ENCODE measurements around the gene ANG. TPM values are rescaled to one million over a fixed set of nuclear protein-coding genes. Genes with fewer than 3 reads are reported as not detected.

ANG gene
- total and polyA plus RNA-seq, 10 of the 15 experiments (the other 5 are each of a cell fraction or from before 2014, with no cell fraction given) = 1.0 to 5.9 (median 2.2) TPM

DNA sequence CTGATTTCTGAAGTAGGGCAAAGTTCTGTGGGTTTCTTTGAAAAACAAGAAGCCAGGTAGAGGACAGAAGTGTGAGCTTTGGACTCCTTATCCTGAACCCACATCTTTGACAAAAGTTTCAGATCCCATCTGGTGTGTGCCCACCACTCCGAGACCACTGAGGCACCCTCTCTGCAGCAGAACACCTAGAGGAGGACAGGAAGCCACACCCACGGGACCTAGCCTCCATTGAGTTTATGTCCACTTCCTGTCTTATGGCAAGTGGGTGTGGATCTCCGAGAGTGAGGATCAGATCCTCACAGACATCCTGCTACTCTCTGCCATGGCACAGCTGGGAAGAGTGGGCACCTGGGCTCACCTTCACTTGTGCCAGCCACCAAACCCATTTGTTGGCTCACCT lies 30.3 kb upstream of the ANG start:
- no peak overlapping the region for H3K9ac ChIP-seq (ENCODE audit: control insufficient read depth, insufficient read depth, low read length)
- ChIA-PET RAD21 (ENCODE audit: unreplicated experiment) (interaction anchor here (1.0 to 1.4 kb wide), 3 partner anchors 22 to 48 kb away, joined by 3 to 4 read pairs (median 4); partner anchors contain the start of gene ANG), CTCF (interaction anchor here (1.0 to 11.5 kb wide), 7 partner anchors 19 to 314 kb away, joined by 3 to 214 read pairs (median 5); partner anchors contain the start of genes ANG and RNASE4), SMC1A (ENCODE audit: uncharacterized antibody, unreplicated experiment) (interaction anchor here (1.3 to 2.9 kb wide), 4 partner anchors 21 to 45 kb away, joined by 4 to 16 read pairs (median 8); no protein-coding TSS in a partner anchor), POLR2A (no interaction called here)
- H3K79me2 ChIP-seq (ENCODE audit: control insufficient read depth, insufficient read depth, low read length) = peaks cover 2% of the 10 kb centered on the region
- H2AFZ ChIP-seq (ENCODE audit: control insufficient read depth, low read depth, low read length) = no peak overlapping the region
- H3K4me3 ChIP-seq = no peak overlapping the region
- BruUV-seq (replicated peaks) = no TSS peak
- peaks cover 0 to 3% of the 10 kb centered on the region in 2 experiments; a peak in 1 of 4 replicates for H3K36me3 ChIP-seq (ENCODE audit: control insufficient read depth in 2 of 2, insufficient read depth in 2 of 2, low read length in 1 of 2)
- H3K27me3 ChIP-seq (replicated peaks in 1 of 2; ENCODE audit: control insufficient read depth in 2 of 2, insufficient read depth in 2 of 2, low read length in 1 of 2) = no peaks in the 10 kb centered on the region; a peak in 2 of 4 replicates
- ATAC-seq (no peak), DNase-seq (ENCODE audit: low read depth, low spot score) (no peak), FAIRE-seq (no peak)
- peaks cover 4% of the 10 kb centered on the region for H3K4me1 ChIP-seq (ENCODE audit: control insufficient read depth, insufficient read depth, low read length)
- no peak overlapping the region for H3K27ac ChIP-seq (ENCODE audit: control insufficient read depth, insufficient read depth)
- TF ChIP-seq CEBPB (IDR thresholded peaks at IDR 0.05; ENCODE audit: borderline replicate concordance in 1 of 2, low read depth in 2 of 2, low read length in 2 of 2) (no peak), POLR2A (IDR thresholded peaks at IDR 0.05; ENCODE audit: low read depth, low read length) (0 out of 2 replicates have a peak, but pooled peaks have one; percentile 15)
- no peaks in the 10 kb centered on the region for H3K9me3 ChIP-seq (replicated peaks; ENCODE audit: control insufficient read depth, insufficient read depth, low read length)
- in situ Hi-C loops (cut with MboI) (no loop called here), intact Hi-C loops (cut with micrococcal nuclease; ENCODE audit: unreplicated experiment) (no loop called here)
- 0% methylated on average over 3 of the region's 3 CpGs for WGBS (ENCODE audit: insufficient coverage, insufficient replicate concordance, low lambda C conversion rate, missing lambda C conversion rate)
- no peaks in the 10 kb centered on the region; the same call in 1 of the 2 replicates for H4K20me1 ChIP-seq (ENCODE audit: control insufficient read depth, insufficient read depth)
- H3K4me2 ChIP-seq (ENCODE audit: control insufficient read depth, insufficient read depth) = no peak overlapping the region

DNA sequence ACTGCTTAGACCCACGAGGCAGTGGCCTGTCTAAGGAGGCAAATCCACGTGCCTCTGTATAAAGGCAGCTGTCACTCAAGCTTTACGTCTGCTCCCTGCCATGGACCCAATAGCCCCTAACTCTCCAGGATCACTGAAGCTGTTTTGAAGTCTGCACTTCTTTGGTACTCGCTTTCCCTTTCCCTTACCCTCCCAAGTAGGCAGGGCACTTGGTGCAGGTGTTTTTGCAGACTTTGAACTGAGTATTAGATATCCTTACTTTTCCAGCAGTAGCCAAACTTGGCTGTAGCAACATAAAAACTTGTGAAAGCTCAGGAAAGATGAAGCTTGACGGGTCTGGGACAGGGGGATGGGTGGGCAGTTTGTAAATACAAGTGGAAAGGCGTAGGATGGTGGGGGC lies 29.2 kb upstream of the ANG start:
- SMC1A ChIA-PET (ENCODE audit: uncharacterized antibody, unreplicated experiment) = interaction anchor here (1.5 to 2.9 kb wide), 2 partner anchors 22 to 24 kb away, joined by 3 to 10 read pairs; no protein-coding TSS in a partner anchor
- H3K4me2 ChIP-seq (ENCODE audit: control insufficient read depth, insufficient read depth) = no peak overlapping the region
- RAD21 ChIA-PET (ENCODE audit: unreplicated experiment) = interaction anchor here (1.0 to 1.1 kb wide), 2 partner anchors 20 to 29 kb away, joined by 3 to 4 read pairs; no protein-coding TSS in a partner anchor
- H3K27ac ChIP-seq (ENCODE audit: control insufficient read depth, insufficient read depth) = no peak overlapping the region
- no peaks in the 10 kb centered on the region; a peak in 2 of 4 replicates for H3K27me3 ChIP-seq (replicated peaks in 1 of 2; ENCODE audit: control insufficient read depth in 2 of 2, insufficient read depth in 2 of 2, low read length in 1 of 2)
- ATAC-seq (no peak), DNase-seq (ENCODE audit: low read depth, low spot score) (no peak), FAIRE-seq (no peak)
- POLR2A ChIA-PET = no interaction called here
- peaks cover 0 to 3% of the 10 kb centered on the region in 2 experiments; a peak in 1 of 4 replicates for H3K36me3 ChIP-seq (ENCODE audit: control insufficient read depth in 2 of 2, insufficient read depth in 2 of 2, low read length in 1 of 2)
- no TSS peak for BruUV-seq (replicated peaks)
- H3K9ac ChIP-seq (ENCODE audit: control insufficient read depth, insufficient read depth, low read length) = no peak overlapping the region
- H2AFZ ChIP-seq (ENCODE audit: control insufficient read depth, low read depth, low read length) = no peak overlapping the region
- H3K79me2 ChIP-seq (ENCODE audit: control insufficient read depth, insufficient read depth, low read length) = peaks cover 9% of the 10 kb centered on the region
- intact Hi-C loops (cut with micrococcal nuclease; ENCODE audit: unreplicated experiment) = no loop called here
- TF ChIP-seq RAD51 (IDR thresholded peaks at IDR 0.05) (no peak), JUND (IDR thresholded peaks at IDR 0.05; ENCODE audit: low read depth, low read length) (no peak), BRCA1 (IDR thresholded peaks at IDR 0.05; ENCODE audit: low read depth, low read length) (no peak), CHD2 (IDR thresholded peaks at IDR 0.05; ENCODE audit: borderline replicate concordance, low read depth, low read length) (no peak), HDAC6 (IDR thresholded peaks at IDR 0.05; ENCODE audit: unreplicated experiment) (no peak)
- TF ChIP-seq, protein P1, sequence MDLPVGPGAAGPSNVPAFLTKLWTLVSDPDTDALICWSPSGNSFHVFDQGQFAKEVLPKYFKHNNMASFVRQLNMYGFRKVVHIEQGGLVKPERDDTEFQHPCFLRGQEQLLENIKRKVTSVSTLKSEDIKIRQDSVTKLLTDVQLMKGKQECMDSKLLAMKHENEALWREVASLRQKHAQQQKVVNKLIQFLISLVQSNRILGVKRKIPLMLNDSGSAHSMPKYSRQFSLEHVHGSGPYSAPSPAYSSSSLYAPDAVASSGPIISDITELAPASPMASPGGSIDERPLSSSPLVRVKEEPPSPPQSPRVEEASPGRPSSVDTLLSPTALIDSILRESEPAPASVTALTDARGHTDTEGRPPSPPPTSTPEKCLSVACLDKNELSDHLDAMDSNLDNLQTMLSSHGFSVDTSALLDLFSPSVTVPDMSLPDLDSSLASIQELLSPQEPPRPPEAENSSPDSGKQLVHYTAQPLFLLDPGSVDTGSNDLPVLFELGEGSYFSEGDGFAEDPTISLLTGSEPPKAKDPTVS (IDR thresholded peaks at IDR 0.05; ENCODE audit: low read depth, low read length) = no peak
- TF ChIP-seq, protein P2, sequence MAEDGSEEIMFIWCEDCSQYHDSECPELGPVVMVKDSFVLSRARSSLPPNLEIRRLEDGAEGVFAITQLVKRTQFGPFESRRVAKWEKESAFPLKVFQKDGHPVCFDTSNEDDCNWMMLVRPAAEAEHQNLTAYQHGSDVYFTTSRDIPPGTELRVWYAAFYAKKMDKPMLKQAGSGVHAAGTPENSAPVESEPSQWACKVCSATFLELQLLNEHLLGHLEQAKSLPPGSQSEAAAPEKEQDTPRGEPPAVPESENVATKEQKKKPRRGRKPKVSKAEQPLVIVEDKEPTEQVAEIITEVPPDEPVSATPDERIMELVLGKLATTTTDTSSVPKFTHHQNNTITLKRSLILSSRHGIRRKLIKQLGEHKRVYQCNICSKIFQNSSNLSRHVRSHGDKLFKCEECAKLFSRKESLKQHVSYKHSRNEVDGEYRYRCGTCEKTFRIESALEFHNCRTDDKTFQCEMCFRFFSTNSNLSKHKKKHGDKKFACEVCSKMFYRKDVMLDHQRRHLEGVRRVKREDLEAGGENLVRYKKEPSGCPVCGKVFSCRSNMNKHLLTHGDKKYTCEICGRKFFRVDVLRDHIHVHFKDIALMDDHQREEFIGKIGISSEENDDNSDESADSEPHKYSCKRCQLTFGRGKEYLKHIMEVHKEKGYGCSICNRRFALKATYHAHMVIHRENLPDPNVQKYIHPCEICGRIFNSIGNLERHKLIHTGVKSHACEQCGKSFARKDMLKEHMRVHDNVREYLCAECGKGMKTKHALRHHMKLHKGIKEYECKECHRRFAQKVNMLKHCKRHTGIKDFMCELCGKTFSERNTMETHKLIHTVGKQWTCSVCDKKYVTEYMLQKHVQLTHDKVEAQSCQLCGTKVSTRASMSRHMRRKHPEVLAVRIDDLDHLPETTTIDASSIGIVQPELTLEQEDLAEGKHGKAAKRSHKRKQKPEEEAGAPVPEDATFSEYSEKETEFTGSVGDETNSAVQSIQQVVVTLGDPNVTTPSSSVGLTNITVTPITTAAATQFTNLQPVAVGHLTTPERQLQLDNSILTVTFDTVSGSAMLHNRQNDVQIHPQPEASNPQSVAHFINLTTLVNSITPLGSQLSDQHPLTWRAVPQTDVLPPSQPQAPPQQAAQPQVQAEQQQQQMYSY (CRISPR knock-in tag; IDR thresholded peaks at IDR 0.05) = no peak
- CTCF ChIA-PET = interaction anchor here (1.2 to 11.5 kb wide), 3 partner anchors 24 to 46 kb away, joined by 3 to 214 read pairs (median 61); partner anchors contain the start of genes ANG and RNASE4
- WGBS (ENCODE audit: insufficient coverage, insufficient replicate concordance, low lambda C conversion rate, missing lambda C conversion rate) = 16% methylated on average over 6 of the region's 6 CpGs
- in situ Hi-C loops (cut with MboI) = no loop called here
- peaks cover 7% of the 10 kb centered on the region for H3K4me1 ChIP-seq (ENCODE audit: control insufficient read depth, insufficient read depth, low read length)
- no peak overlapping the region for H3K4me3 ChIP-seq
- no peaks in the 10 kb centered on the region for H3K9me3 ChIP-seq (replicated peaks; ENCODE audit: control insufficient read depth, insufficient read depth, low read length)
- no peaks in the 10 kb centered on the region; the same call in 1 of the 2 replicates for H4K20me1 ChIP-seq (ENCODE audit: control insufficient read depth, insufficient read depth)
